SKM-1 treated with dmso at 0.1 percent for 144 hours (cell line): ENCODE data around the gene GNB1L.

Experiments used
- DNase-seq: peaks from one replicate; lab custom pipeline; 2025; ENCODE audit not compliant: unreplicated experiment; lab: John Stamatoyannopoulos, UW

GNB1L gene

DNA sequence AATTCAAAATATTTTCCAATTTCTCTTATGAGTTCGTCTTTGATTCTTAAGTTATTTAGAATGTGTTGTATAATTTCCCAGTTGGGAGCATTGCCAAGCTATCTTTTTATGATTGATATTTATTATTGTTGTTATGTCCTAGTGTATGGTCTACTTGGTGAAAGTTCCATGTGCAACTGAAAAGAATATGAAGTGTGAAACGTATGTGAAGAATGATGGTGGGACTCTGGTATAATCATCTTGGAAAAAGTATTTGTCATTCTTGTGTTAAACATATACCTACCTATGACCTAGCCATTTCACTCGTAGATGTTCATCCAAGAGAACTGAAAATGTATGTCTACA is 12.0 kb upstream of the GNB1L start:
- no peak for DNase-seq

- DNase-seq = no peak
Observed at GRCh38 chr22:19865141-19865829, 10.6 kb upstream of the GNB1L start.

DNA sequence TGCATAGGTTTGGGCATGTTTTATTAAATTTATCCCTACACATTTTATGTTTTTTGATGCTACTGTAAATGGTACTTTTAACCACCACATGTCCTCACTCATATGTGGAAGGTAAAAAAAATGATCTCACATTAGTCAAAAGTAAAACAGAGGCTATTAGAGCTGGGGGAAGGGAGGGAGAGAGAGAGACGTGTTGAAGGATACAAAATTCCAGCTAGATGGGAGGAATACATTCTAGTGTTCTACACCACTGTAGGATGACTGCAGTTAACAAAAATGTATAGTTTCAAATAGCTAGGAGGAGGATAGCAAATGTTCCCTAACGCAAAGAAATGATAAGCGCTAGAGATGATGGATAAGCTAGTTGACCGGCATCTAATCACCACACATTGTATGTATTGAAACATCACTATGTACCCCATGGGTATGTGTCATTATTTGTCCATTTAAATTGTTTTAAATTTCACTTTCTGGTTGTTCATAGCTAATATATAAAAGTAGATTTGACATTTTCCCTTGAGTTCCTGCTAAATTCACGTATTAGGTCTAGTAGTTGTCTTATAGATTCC is 9.9 kb upstream of the GNB1L start:
- DNase-seq = no peak

DNA sequence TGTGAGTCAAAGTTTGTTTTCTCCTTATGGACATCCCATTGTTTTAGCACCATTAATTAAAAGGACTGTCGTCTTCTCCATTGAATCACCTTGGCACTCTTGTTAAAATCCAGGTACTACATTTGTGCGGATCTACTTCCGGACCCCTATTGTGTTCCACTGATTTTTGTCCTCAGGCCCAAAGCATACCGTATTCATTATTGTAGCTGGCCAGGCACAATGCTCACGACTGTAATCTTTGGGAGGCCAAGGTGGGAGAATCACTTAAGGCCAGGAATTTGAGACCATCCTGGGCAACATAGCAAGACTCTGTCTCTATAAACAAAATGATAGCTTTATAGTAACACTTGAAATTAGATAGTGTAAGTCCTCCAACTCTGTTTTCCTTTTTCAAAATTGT is 8.9 kb upstream of the GNB1L start:
- DNase-seq = no peak

DNA sequence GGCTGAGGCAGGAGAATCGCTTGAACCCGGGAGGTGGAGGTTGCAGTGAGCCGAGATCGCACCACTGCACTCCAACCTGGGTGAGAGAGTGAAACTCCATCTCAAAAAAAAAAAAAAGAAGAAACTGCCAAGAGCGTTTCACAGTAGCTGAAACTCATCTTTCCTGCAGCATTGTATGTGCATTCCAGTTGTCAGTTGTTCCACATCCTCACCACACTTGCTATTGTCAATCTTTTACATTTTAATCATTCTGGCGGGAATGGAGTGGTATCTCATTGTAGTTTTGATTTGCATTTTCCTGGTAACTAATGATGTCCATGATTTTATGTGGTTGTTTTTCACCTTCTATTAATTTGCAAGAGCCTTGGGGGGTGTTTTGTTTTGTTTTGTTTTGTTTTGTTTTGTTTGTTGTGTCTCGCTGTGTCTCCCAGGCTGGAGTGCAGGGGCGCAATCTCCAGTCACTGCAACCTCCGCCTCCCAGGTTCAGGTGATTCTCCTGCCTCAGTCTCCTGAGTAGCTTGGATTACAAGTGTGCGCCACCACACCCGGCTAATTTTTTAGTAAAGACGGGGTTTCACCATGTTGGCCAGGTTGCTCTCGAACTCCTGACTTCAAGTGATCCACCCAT is 8.1 kb upstream of the GNB1L start:
- DNase-seq = no peak

- no peak for DNase-seq
Observed at GRCh38 chr22:19859861-19860510, 5.3 kb upstream of the GNB1L start.

DNA sequence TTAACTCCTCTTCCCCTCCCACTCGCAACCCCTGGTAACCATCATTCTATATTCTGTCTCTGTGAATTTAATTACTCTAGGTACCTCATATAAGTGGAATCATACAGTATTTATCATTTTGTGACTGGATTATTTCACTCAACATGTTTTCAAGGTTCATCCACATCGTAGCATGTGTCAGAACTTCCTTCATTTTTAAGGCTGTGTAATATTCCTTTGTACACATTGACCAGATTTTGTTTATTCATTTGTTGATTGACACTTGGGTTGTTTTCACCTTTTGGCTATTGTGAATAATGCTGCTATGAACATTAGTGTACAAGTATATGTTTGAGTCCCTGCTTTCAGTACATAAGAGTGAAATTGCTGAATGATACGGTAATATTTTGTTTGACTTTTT is 2.7 kb upstream of the GNB1L start:
- DNase-seq = no peak

DNA sequence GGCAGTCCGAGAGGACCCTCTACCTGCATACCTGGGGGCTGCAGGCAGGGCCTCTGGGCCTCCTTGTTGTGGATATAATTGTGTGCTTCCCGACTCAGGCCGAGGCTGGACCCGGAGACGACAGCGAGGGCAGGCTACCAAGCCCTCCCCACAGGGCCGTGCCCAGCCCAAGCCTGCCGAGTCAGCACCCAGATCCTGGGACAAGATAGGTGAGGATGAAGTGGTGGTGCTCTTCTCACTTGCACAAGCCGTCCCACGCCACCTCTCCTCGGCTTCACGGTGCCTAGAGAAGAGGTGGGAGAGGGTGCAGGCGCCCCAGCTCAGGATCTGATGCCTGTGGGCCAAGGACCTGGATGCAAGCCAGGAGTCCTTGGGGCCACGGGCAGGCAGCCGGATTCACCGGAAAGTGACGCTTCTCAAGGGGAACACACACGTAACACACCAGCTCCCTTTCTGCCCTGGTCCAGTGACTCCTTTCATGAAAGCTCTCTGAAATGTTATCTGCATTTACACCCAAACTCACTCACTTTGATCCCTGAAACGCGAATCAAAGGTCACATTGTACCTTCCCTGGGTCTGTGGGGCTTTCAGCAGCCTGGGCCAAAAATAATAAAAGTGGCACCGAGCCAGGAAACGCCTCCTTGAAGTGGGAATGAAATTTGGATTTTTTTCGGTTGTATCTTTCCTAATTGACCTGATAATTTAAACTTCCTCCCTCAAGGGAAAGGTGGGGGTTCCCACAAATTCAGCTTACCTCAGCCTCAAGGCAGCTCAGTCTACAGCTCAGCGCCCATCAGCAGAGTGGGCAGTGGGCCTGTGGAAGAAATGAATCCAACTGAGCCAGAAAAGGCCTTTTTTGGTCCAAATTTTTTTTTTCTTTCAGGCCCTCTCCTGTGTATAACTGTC is 1.1 kb upstream of the GNB1L start:
- peak; percentile 35 for DNase-seq

- no peak for DNase-seq
Observed at GRCh38 chr22:19853879-19854777, 546 bp downstream of the GNB1L start.

GRCh38 chr22:19853058-19853878 is 1.4 kb downstream of the GNB1L start:
- DNase-seq = no peak

DNA sequence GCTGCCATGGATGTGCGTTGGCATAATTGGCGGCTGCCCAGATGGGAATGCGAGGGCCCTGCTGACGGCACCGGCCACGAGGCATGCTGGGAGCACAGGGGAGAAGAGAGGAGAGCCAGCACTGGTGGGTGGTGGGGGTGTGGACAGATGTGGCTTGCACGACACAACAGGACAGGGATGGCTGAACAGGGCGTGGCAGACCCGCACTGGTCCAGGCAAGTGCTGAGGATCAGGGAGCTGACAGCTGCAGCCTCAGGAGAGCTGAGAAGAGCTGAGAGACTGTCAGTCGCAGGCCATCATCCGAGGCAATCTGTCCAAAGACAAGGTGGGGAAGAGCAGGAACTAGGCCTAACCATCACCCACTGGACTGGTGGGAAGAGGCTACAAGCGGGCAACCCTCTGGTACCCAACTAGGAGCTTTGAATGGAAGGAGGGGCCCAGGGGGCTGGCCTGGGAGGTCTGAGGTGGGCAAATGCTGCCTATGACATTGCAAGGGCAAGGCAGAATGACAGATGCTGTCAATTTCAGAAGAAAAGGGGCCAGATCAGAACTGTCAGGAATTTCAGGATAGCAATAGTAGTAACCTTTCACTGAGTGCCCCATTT is 2.4 kb downstream of the GNB1L start:
- DNase-seq = no peak

GRCh38 chr22:19851291-19852176 is 3.1 kb downstream of the GNB1L start:
- no peak for DNase-seq

DNA sequence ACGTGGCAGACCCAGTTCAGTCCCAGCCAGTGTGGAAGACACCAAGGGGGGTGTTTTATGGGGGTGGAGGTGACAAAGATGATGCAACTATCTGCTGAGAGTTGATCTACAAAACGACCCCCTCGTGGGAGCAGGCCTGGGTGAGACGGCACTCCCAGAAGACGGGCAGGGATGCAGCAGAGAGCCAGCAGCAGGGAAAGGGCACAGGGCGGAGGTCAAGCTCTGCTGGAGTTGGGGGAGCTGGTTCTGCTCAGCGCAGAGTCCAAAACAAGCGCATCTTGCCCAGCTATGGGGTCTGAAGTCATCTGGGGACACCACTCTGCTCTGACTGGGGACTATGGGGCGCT is 3.9 kb downstream of the GNB1L start:
- DNase-seq = no peak

- DNase-seq = no peak
Observed at GRCh38 chr22:19849835-19850762, 4.6 kb downstream of the GNB1L start.

- no peak for DNase-seq
Observed at GRCh38 chr22:19848298-19849224, 6.1 kb downstream of the GNB1L start.

DNA sequence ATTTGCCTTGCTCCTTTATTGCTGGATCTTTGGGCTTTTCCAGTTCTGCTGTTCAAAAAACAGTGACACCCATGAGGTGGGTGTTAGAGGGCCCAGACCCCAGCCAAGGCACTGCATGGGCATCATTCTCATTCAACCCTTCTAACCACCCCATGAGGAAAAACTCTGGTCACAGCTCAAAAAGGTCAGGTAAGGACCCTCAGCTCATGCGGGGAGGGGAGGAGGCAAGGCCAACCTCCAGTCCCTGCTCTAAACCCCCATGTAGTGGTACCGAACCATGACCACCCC is 7.4 kb downstream of the GNB1L start:
- no peak for DNase-seq
